GM21390 (cell line): ENCODE data around the gene CLSTN3.
"Not testable (repeated sequence)": the region's sequence is repeated elsewhere in the genome, so short reads cannot be mapped to it uniquely, and the experiment has no call there.

Source experiments
- ATAC-seq: cut with Tn5 transposase; IDR thresholded peaks from one replicate; pipeline ENCODE4 v1.9.1; 2021; ENCODE audit not compliant: unreplicated experiment

Gene CLSTN3

GRCh38 chr12:7186058-7186457, 55.9 kb downstream of the CLSTN3 start:
- not testable (repeated sequence) for ATAC-seq

- peak; percentile 26 for ATAC-seq
Measured at GRCh38 chr12:7188562-7189397, 58.6 kb downstream of the CLSTN3 start.

- peak; percentile 89 for ATAC-seq
Measured at GRCh38 chr12:7189398-7190267, 59.5 kb downstream of the CLSTN3 start, which contains the start of gene PEX5. Gene PEX5, plus strand, starts transcription at chr12:7189686. Its CDS starts 692 bp downstream, at chr12:7190378.

GRCh38 chr12:7190268-7191055, 60.3 kb downstream of the CLSTN3 start:
- peak; percentile 3 for ATAC-seq

GRCh38 chr12:7193674-7194073, 63.5 kb downstream of the CLSTN3 start:
- no peak for ATAC-seq

GRCh38 chr12:7197841-7198240, 67.7 kb downstream of the CLSTN3 start:
- ATAC-seq, result no peak

- no peak for ATAC-seq
Measured at GRCh38 chr12:7203109-7203508, 72.9 kb downstream of the CLSTN3 start.

- ATAC-seq, result no peak
Measured at GRCh38 chr12:7205091-7205490, 74.9 kb downstream of the CLSTN3 start.

- ATAC-seq, result no peak
Measured at GRCh38 chr12:7206691-7207090, 76.5 kb downstream of the CLSTN3 start.

- no peak for ATAC-seq
Measured at GRCh38 chr12:7207866-7208625, 77.9 kb downstream of the CLSTN3 start.
